Hepatocyte (in vitro differentiated cells): ENCODE data around the gene ADGRB3.

Experiments
- EZH2 ChIP-seq: fragments of 200-600 bp; sonication (generic); IDR thresholded peaks from 2 replicates; pipeline ENCODE4 v1.6.1; 2016; ENCODE audit warnings: antibody characterized with exemption, mild to moderate bottlenecking, borderline replicate concordance
- EZH2phosphoT487 ChIP-seq: fragments of 200-600 bp; sonication (generic); IDR thresholded peaks from one replicate; pipeline ENCODE4 v1.6.1; 2018; ENCODE audit warnings: antibody characterized with exemption, mild to moderate bottlenecking, low read depth, moderate library complexity; ENCODE audit not compliant: unreplicated experiment, severe bottlenecking
- TF ChIP-seq, protein P1 (sequence below): fragments of 200-600 bp; sonication (generic); IDR thresholded peaks from 2 replicates; pipeline ENCODE4 v1.5.1; 2016; ENCODE audit warnings: antibody characterized with exemption, mild to moderate bottlenecking; ENCODE audit not compliant: poor library complexity

DNA sequence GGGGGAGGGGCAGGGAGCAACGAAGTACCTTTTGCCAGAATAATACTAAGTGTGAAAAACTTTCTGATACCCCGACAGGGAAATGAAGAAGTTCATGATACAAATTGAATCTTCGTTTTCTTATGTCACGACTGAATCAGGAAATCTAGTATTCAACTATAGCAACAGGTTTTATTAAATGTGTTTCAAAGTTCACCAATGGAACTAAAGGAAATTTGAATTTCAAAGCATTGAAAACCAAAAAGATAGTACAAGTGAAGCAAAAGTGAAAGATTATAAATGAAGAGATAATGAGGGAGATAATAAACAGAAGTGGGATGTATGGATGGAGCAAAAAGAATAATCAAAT lies 333.2 kb downstream of the ADGRB3 start:
- TF ChIP-seq EZH2 (no peak), EZH2phosphoT487 (no peak)
- TF ChIP-seq, protein P1, sequence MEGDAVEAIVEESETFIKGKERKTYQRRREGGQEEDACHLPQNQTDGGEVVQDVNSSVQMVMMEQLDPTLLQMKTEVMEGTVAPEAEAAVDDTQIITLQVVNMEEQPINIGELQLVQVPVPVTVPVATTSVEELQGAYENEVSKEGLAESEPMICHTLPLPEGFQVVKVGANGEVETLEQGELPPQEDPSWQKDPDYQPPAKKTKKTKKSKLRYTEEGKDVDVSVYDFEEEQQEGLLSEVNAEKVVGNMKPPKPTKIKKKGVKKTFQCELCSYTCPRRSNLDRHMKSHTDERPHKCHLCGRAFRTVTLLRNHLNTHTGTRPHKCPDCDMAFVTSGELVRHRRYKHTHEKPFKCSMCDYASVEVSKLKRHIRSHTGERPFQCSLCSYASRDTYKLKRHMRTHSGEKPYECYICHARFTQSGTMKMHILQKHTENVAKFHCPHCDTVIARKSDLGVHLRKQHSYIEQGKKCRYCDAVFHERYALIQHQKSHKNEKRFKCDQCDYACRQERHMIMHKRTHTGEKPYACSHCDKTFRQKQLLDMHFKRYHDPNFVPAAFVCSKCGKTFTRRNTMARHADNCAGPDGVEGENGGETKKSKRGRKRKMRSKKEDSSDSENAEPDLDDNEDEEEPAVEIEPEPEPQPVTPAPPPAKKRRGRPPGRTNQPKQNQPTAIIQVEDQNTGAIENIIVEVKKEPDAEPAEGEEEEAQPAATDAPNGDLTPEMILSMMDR: no peak
